IMR-90 (cell line): ENCODE measurements around the gene TMEM181.

Experiments
- BHLHE40 ChIP-seq: fragments of 150-350 bp; IDR thresholded peaks from 2 replicates; pipeline ENCODE4 v1.6.1; 2016; ENCODE audit warnings: mild to moderate bottlenecking, low read depth, low read length
- CEBPB ChIP-seq: IDR thresholded peaks from 2 replicates; pipeline ENCODE4 v1.6.1; 2012; ENCODE audit warnings: low read depth, low read length, improper control_type of control experiment
- CHD1 ChIP-seq: IDR thresholded peaks from 2 replicates; pipeline ENCODE4 v1.6.1; 2012; ENCODE audit warnings: low read depth, low read length, improper control_type of control experiment
- MAFK ChIP-seq: IDR thresholded peaks from 2 replicates; pipeline ENCODE4 v1.6.1; 2012; ENCODE audit warnings: low read depth, low read length, improper control_type of control experiment
- MAZ ChIP-seq: IDR thresholded peaks from 2 replicates; pipeline ENCODE4 v1.6.1; 2012; ENCODE audit warnings: low read depth, mild to moderate bottlenecking, low read length, improper control_type of control experiment, moderate library complexity, borderline replicate concordance
- MXI1 ChIP-seq: IDR thresholded peaks from 2 replicates; pipeline ENCODE4 v1.6.1; 2012; ENCODE audit warnings: low read depth, mild to moderate bottlenecking, low read length, moderate library complexity, borderline replicate concordance
- NFE2L2 ChIP-seq: fragments of 150-350 bp; IDR thresholded peaks from 2 replicates; pipeline ENCODE4 v1.6.1; 2016; ENCODE audit warnings: low read depth, mild to moderate bottlenecking, low read length
- POLR2A ChIP-seq: IDR thresholded peaks from 2 replicates; pipeline ENCODE4 v1.6.1; 2012; ENCODE audit warnings: mild to moderate bottlenecking, low read depth, low read length
- RAD21 ChIP-seq: IDR thresholded peaks from 2 replicates; pipeline ENCODE4 v1.6.1; 2012; ENCODE audit warnings: low read length, improper control_type of control experiment
- RCOR1 ChIP-seq: IDR thresholded peaks from 2 replicates; pipeline ENCODE4 v1.6.1; 2012; ENCODE audit warnings: mild to moderate bottlenecking, low read length, improper control_type of control experiment; ENCODE audit not compliant: insufficient replicate concordance
- RFX5 ChIP-seq: IDR thresholded peaks from 2 replicates; pipeline ENCODE4 v1.8.0; 2012; ENCODE audit warnings: low read depth, mild to moderate bottlenecking, low read length, moderate library complexity
- SMC3 ChIP-seq: fragments of 150-350 bp; IDR thresholded peaks from 2 replicates; pipeline ENCODE4 v1.6.1; 2016; ENCODE audit warnings: low read depth, mild to moderate bottlenecking, antibody characterized with exemption, low read length, moderate library complexity
- USF2 ChIP-seq: fragments of 150-350 bp; IDR thresholded peaks from 2 replicates; pipeline ENCODE4 v1.6.1; 2017; ENCODE audit warnings: mild to moderate bottlenecking, antibody characterized with exemption, low read length, low read depth
- TF ChIP-seq, protein P1 (sequence below): conservative IDR thresholded peaks from 2 replicates; pipeline ENCODE4 v1.5.1; 2012; ENCODE audit warnings: mild to moderate bottlenecking, low read depth, low read length, improper control_type of control experiment

- no peak for TF ChIP-seq MAFK
- TF ChIP-seq, protein P1, sequence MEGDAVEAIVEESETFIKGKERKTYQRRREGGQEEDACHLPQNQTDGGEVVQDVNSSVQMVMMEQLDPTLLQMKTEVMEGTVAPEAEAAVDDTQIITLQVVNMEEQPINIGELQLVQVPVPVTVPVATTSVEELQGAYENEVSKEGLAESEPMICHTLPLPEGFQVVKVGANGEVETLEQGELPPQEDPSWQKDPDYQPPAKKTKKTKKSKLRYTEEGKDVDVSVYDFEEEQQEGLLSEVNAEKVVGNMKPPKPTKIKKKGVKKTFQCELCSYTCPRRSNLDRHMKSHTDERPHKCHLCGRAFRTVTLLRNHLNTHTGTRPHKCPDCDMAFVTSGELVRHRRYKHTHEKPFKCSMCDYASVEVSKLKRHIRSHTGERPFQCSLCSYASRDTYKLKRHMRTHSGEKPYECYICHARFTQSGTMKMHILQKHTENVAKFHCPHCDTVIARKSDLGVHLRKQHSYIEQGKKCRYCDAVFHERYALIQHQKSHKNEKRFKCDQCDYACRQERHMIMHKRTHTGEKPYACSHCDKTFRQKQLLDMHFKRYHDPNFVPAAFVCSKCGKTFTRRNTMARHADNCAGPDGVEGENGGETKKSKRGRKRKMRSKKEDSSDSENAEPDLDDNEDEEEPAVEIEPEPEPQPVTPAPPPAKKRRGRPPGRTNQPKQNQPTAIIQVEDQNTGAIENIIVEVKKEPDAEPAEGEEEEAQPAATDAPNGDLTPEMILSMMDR: no peak
- TF ChIP-seq CHD1: no peak
- TF ChIP-seq POLR2A: no peak
- TF ChIP-seq RFX5: no peak
- no peak for TF ChIP-seq RCOR1
- no peak for TF ChIP-seq USF2
- no peak for TF ChIP-seq BHLHE40
- TF ChIP-seq MXI1: no peak
- TF ChIP-seq RAD21: no peak
- TF ChIP-seq SMC3: no peak
- no peak for TF ChIP-seq MAZ
- TF ChIP-seq NFE2L2: no peak
- no peak for TF ChIP-seq CEBPB
These were observed 47.0 kb downstream of the TMEM181 start for GRCh38 chr6:158606935-158607334.
